Activated CD4-positive, CD25-positive, alpha-beta regulatory T cell treated with anti-CD3 and anti-CD28 coated beads, Interleukin-2, amount 50 U/mL, for 16 hours (primary cell): ENCODE measurements around the gene RTP2.

Source experiments
- DNase-seq: peaks from one replicate; pipeline ENCODE4 v3.0.0-alpha.2; 2020; ENCODE audit warnings: low read depth, low spot score

Gene RTP2

DNA sequence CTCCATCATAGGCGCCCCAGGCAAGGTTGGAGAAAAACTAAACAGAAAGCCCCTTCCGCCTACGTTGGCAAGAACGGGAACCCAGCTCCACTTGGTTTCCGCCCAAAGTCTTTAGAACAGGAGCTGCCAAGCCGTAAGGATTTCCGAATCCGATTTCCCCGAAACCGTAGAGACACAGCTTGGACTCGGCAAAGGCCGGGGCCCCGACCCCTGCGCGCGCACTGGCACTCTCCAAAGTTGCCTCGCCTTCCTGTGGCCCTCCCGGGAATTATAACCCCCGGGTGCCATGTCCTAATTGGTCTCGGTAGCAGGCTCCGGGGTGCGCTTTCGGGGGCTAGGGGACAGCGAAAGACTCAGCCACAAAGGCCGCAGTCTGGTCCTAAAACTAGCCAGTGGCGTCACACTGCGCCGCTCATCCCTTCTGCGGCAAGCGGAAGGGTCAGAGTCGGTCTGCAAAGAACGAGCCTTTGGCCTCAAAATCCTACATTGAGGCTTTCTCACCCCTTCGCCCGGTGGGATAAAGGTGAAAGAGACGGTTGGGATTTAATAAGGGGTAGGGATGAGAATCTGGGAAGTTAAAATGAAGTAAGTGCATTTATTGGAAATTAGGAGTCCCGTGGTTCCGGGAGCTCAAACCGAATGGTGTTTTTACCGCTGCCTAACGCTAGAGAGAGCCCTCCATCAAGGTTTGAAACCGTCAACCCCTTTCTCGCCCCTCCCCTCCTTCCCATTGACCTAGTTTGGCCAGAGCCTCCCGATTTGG lies 36.2 kb upstream of the RTP2 start:
- no peak for DNase-seq

DNA sequence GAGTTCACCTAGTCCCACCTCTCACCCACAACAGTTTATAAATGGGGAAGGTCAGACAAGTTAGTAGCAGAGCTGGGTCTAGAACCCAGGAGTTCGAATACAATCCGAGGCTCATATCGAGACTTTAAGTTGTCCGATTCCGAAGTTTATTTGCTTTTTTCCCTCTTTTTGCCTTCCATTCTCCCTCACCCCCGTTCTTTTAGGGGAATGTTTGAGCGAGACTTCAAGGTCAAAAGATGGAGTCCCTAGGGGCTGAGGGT lies 35.6 kb upstream of the RTP2 start:
- DNase-seq = no peak

DNA sequence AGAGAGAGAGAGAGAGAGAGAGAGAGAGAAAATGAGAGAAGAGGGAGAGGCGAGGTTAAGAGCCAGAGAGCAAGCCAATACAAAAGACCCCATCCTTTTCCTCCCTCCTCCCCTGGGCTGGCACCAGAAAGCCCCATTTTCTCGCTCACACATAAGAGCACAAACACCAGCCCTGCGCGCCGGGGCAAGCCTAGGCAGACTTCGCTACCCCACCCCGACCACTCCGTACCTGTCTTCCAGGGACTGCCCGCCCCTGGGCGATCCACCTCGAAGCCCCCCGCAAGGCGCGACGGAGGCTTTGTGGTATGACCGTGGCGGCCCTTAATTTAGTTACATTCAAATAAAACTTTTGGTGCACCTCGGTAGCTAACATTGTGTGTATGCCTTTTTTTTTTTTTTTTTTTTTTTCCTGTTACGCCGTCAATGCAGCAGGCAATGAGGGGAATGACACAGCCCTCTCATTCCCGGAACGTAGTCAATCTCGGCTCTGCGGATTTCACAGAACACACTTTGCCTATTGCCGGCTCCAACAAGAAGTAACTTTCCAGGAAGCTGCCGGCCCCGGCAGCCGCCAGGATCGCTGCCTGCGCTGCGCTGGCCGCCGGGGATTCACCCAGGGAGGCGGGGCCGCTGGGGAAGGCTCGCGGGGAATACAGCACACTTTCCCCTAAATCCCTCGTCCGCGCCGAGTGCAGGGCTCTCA lies 35.2 kb upstream of the RTP2 start:
- no peak for DNase-seq

DNA sequence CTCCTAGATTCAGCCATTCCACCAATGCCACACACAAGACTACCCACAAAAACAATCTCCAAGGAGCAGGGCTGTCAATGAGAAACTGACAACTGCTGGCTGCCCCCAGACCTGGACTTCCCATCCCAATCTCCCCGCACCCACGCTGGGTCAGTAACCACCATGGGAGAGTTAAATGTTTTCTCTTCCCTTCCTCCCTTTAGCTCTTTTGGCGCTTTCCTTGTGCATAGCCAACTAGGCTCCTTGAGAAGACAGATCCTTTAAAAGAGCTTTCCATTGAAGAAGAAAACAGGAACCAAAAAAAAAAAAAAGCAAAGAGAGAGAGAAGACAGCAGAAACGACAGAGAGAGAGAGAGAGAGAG lies 34.6 kb upstream of the RTP2 start:
- DNase-seq = no peak

DNA sequence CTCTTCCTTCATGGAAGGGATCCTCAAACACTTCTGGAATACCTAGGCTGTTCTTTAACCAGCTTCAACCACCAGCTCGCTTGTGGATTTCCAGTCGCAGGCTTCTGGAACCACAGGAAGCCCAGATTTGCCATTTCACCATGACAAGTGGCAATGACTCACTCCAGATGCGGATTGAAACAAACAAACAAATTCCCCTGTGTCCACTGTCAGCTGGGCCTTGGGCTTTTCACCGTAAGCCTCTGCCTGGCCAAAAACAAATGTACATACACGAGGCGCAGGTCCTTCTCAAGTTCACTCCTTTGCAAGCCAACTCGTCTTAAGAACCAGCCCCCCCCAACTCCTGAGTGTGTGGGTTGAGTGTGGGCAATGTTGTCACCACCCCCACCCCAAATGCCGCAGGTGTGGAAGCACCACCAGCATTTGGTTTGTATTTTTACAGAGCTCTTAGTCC lies 34.1 kb upstream of the RTP2 start:
- DNase-seq = no peak

DNA sequence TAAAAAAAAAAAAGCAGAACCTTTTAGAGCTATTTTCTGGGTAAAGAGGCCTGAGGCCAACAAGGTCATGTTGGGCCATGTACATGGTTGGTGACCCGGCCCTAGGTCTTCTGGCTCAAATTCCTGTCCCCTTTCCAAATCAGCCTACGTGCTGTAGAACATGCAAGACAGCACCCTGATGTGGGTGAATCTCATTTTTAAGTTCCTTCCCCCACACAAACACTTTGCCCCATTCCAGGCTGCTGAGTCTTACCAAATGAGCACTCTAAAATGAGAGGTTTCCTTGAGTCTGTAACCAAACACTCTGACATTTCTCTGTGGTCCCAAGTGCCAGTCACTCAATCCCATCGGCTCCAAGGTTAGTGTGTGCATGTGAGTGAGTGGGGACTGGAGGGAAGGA lies 33.5 kb upstream of the RTP2 start:
- no peak for DNase-seq

DNA sequence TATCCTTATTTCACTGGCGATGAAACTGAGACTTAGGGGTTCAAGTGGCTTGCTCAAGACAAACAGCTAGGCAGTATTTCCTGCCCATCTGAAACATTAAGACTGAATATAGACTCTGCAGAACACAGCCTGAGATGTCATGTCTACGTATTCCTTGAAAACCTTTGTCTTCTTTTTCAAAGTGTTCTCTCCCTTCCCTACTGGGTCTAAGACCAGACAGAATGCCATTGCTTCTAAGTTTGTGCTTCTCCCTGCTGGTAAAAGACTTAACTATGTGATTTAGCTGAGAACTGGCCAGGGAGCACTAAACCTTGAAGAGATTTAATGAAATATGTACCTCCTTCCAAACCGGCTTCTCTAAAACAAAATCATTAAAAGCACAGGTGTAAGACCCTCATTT lies 33.0 kb upstream of the RTP2 start:
- no peak for DNase-seq

DNA sequence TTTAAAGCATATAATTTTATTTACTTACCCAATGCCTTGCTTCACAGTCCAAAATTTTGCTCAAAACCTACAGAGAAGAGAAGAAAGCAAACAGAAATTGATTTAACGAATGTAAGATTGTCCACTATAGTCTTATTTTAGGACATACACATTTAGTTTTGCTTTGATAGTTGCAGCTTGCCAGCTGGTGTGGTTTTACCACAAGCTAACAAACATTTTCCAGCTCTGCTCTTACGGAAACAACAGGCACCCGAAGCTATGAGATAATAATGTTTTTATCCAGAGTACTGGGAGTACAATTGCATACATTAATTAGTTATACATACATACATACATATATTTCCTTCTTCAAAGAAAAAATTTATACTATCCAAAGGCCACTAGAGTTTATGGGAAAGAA lies 32.5 kb upstream of the RTP2 start:
- no peak for DNase-seq

DNA sequence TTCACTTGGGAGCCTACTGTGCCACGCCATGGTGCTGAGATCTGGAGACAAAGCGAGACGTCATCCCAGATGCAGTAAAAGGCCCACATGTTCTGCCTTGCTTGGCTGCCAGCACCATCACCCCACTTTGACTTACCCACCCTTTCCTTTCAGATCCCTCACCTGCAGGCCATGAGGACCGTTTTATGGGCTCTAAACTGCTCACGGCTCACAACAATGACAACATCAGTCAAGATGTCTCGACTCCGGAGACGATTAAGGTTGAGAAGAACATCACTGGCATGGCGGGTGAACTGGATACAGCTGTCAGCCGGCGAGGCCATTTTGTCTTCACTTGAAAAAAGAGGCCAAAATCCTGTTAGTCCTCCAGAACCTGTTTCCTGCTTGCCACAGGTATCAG lies 31.0 kb upstream of the RTP2 start:
- DNase-seq = no peak

DNA sequence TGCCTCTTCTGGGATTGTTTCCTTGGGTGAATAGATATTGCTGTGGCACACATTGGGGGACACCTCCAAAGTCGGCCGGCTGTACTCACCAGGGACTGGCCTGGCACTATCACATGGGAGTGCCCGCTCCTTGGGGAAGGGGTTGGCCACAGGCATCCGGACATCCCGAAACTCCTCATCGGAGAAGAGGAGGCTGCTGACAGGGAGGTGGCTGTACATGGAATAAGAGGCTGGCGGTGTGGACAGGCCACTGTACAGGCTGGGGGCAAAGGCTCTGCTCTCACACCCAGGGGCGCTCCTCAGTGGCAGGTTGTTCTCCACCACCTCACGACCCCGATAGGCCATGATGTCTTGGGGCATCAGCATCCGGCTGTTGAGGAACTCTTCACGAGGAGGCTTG lies 27.2 kb upstream of the RTP2 start:
- no peak for DNase-seq

DNA sequence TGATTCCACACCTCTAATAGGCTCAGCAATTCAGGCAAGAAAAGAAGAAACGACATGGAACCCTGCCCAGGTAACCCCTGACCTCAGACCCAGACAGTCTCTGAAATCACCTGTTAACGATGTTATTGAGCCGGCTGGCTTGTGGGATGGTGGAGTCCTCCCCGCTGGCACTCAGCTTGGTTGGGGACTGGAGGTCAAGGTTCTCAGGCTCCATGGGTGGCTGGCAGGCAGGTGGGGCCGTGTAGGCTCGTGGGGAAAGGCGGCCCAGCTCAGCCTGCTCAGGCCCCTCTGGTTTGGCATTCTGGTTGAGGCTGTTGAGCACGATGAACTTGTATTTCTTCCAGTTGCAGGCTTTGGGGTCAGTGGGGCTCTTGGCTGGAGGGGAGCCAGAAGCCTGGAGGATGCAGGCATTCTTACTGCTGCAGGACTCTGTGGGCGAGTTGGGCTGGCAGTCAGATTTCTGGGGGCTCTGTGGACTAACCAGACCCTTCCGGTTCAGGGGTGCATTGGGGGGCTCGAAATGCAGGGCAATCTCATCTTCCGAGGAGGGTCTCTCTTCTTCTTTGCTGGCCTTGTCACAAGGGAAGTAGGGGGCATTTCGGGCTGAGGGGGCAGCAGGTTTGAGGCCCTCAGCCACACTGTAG lies 26.7 kb upstream of the RTP2 start:
- DNase-seq = no peak

DNA sequence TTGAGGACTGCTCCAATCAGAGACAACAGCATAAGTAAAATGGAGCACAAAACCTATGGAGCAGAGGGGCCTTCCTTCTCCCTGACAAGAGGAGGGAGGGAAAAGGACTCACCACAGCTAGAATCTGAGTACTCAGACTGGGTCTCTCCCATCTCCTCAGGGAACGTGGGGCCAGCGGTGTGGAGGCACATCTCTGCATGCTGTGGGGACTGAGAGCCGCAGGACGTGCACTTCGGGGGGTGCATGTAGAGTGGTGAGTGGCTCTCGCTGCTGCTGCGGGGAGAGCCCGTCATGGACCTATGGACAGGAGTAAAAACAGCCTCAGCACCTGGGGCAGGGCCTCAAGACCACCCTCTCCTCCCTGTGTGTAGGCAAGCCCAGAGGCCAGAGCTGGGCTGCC lies 25.9 kb upstream of the RTP2 start:
- DNase-seq = no peak

DNA sequence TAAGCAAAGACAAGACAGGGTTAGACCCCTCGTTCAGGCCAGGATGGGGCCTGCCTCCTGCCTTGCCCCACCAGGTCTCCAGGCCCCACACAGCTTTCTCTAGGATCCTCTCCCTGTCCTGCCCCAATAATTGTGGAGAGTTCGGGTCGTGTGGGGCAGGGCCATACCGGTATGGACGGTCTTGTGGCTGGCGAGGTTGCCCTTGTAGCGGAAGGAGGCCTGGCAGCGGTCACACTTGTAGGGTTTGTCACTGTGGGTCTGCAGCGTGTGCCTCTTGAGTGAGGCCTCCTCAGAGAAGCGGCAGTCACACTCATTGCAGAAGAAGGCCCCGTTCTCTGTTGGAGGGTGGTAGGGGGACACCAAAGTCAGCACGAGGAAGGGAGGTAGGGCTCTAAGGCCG lies 24.2 kb upstream of the RTP2 start:
- no peak for DNase-seq

DNA sequence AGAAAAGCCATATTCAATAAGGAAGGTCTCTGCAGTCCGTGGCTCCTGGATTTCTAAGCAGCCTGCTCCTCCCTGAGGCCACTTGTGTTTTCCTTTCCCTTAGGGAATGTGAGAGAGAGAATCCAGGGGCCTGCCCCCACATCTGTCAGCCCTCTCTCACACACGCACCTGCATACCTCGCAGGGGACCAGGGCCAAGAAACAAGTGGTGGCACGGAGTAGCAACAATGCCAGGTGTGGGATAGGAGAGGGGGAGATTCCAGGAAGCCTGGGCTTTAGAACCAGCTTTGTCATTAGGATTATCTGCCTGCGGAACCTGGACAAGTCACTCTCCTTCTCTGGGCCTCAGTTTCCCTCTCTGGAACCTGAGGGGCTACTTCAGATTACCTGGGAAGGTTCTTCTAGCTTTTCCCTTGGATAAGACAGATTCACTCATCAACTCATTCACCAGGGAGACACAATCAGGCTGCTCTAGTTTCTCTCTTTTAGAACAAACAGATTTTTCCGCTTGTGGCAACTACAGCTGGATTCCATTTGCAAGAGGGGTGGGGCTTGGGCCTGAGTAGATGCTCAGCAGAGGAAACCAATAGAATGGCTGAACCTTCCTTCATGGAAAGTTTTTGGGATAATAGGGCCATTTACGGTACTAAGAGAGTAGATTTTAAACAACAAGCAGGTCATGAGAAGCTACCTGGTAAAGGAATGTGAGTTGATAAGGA lies 23.5 kb upstream of the RTP2 start:
- DNase-seq = no peak

DNA sequence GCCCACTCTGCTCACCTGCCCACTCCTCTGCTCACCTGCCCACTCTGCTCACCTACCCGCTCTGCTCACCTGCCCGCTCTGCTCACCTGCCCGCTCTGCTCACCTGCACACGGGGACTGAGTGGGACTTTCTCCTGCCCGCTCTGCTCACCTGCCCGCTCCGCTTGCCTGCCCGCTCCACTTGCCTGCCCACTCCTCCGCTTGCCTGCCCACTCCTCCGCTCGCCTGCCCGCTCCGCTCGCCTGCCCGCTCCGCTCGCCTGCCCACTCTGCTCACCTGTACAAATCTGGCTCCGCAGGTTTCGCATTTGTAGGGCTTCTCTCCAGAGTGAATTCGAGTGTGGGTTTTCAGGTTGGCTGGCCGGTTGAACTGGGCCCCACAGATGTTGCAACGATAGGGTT lies 22.9 kb upstream of the RTP2 start:
- no peak for DNase-seq

DNA sequence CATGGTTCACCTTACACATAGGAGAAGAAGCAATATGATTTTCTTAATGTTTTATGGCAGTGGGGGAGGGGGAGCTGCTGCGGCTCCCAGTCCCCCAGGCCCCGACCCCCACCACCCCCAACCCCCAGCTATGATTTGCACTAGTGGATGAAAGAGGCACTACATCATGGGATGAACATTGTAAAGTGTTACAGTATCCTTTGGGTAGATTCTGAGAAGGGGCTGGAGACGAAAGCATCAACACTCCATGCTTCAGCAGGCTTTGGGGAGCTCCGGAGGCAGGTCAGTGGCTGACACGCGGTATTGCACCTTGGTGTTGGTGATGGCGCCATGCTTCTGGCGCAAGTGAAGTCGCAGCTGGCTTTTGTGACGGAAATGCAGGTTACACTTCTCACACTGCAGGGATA lies 19.9 kb upstream of the RTP2 start:
- DNase-seq = no peak

DNA sequence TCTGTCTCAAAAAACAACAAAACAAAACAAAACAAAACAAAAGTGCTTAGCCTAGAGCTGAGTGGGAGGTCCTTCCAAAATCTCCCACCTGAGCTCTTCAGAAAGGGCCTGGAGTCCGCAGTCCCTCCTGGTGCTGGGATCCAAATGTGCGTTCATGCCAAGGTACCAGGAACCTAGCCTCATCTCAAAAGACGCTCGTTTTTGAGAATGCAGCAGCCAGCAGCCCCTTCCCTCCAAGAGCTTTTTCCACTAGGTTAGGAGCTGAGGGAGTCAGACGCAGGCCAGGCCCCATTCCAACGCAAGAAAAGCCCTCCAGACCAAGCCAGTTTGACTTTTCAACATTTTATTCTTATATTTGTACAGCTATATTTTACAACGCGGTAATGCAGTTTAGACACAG lies 18.7 kb upstream of the RTP2 start:
- DNase-seq = no peak

DNA sequence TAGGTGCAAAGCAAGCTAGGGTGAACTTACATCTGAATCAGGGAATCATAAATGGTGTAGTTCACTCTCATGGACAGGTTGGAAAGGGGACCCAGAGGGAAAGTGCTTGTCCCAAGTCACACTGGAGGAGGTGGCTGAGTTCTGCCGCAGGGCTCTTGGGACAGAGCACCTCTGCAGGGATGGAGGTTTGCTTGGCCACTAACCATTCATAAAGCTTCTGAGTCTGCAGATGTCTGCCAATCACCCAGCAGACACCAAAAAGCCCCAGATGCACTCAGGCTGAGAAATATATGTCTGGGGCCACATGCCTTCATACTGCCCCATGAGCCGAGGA lies 17.9 kb upstream of the RTP2 start:
- DNase-seq = no peak

DNA sequence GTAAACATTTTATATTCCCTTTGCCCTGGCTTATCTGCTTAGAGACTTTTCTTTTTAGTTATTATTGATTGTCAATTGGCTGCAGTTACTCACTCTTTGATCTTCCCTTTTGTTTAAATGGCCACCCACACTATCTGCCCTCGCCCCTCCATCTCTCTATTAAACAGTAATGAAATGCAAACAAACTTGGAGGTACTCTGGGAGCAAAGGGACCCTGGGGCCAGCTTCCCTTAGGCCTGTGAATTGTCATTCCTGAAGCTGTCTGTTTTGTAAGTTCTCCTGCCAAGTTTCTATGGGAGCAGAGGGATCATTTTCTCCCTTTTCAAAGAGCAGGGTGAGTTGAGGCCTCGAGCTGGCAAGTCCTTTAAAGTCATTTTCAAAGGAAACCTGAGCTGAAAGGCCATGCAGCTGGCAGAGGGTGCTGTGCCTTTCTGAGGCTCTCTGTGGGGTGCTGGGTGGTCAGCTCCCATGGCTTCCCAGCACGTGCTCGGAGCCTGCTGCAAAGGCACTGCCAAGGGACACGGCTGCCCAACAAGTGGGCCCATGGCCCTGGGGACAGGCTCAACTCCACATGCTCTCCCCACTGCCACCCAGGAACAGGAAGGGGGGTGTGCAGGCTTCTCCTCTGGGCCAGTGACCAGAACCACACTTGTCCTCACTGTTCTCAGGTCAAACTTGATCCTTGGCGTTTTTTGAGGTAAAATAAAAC lies 17.4 kb upstream of the RTP2 start:
- DNase-seq = no peak

DNA sequence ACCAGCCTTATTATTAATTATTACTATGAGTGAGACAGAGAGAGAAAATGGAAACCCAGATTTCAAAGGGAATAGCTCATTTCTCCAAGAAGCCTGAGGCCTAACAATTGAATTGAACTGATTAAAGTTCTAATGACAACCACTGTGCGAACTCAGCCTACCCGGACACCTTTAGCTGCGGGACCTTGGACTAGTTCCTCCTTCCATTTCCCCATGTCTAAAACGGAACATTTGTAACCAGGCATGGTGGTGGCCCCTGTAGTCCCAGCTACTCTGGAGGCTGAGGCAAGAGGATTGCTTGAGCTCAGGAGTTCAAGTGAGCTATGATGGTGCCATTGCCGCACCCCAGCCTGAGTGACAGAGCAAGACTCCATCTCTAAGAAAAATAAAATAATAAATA lies 16.4 kb upstream of the RTP2 start:
- DNase-seq = no peak

DNA sequence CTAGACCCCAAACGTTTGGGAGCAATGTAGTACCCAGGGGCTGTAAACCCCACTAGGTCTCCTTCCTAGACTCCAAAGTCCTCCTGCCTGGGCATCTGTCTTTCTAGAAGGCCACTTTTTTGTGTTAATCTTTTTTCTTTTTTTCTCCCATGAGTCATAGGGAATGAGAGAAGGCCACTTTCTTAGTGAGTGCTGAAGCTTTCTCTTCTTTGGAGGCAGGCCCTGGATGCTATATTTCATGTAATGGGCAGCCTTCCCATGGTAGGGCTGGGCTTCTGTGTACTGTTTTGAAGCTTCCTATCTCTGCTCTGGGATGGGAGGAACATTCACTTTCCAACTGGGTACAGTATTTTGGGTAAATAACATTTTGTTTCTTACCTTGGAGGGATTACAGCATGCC lies 15.2 kb upstream of the RTP2 start:
- DNase-seq = no peak

DNA sequence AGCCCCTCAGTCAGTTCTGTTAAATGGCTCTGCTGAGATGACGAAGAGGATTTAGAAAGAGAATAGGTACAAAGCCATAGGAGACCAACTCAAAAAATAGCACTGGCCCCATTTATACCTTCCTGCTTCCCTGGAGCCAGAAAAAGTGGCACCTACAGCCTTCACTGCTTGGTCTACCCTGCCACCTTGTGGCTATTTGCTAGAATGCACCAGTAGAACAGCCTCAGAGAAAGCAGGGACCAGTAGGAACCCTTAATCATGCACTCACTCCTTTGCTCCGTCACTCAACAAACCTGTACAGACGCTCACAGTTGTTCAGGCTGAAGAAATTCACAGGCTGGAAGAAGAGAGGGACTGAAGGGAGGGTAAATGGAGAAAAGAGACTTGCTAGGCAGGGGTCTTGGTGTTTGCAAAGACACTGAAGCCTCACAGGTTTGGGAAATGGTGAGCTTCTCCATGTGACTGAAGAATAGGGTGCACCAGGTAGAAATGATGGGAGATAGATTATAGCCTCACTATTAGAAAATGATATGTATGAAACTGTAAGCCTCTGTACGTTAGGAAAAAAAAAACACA lies 12.1 kb upstream of the RTP2 start:
- DNase-seq = peak; percentile 48
